ENCODE data around the gene NCOR2.

- TF ChIP-seq, protein P1, sequence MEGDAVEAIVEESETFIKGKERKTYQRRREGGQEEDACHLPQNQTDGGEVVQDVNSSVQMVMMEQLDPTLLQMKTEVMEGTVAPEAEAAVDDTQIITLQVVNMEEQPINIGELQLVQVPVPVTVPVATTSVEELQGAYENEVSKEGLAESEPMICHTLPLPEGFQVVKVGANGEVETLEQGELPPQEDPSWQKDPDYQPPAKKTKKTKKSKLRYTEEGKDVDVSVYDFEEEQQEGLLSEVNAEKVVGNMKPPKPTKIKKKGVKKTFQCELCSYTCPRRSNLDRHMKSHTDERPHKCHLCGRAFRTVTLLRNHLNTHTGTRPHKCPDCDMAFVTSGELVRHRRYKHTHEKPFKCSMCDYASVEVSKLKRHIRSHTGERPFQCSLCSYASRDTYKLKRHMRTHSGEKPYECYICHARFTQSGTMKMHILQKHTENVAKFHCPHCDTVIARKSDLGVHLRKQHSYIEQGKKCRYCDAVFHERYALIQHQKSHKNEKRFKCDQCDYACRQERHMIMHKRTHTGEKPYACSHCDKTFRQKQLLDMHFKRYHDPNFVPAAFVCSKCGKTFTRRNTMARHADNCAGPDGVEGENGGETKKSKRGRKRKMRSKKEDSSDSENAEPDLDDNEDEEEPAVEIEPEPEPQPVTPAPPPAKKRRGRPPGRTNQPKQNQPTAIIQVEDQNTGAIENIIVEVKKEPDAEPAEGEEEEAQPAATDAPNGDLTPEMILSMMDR (conservative IDR thresholded peaks at IDR 0.05 in 1 of 2, IDR thresholded peaks at IDR 0.05 in 1 of 2; ENCODE audit: extremely low read depth in 1 of 2, insufficient read depth in 1 of 2, low read depth in 1 of 2, low read length in 2 of 2), result no peak
- TF ChIP-seq EZH2 (IDR thresholded peaks at IDR 0.05; ENCODE audit: borderline replicate concordance, low read length), result no peak
Observed at GRCh38 chr12:124520907-124521306, 46.5 kb downstream of the NCOR2 start.

Data from mammary epithelial cell (primary cell).